Right atrium auricular region (tissue), 2 donors: ENCODE data around the gene SUCLG2. TPM values are rescaled to one million over a fixed set of nuclear protein-coding genes. Genes with fewer than 3 reads are reported as not detected.

Source experiments
- DNase-seq: peaks from one replicate; pipeline ENCODE4 v3.0.0-alpha.2; 2019; ENCODE audit warnings: low spot score
- H3K27ac ChIP-seq, 2 donors: fragments of 200-600 bp; sonication (generic); 1 replicate in 1 of 2; 2 replicates in 1 of 2; pipeline ENCODE4 v1.5.1; 2016 to 2019
- H3K27me3 ChIP-seq, 2 donors: fragments of 200-600 bp; sonication (generic); one replicate each; pipeline versions ENCODE4 v1.5.1 to v1.6.0; 2017 to 2019
- H3K36me3 ChIP-seq: fragments of 200-600 bp; sonication (generic); one replicate; pipeline ENCODE4 v1.5.1; 2016
- H3K4me1 ChIP-seq, 2 donors: fragments of 200-600 bp; sonication (generic); one replicate each; pipeline versions ENCODE4 v1.5.1 to v1.6.0; 2017 to 2019
- H3K4me3 ChIP-seq, 2 donors: fragments of 200-600 bp; sonication (generic); 1 replicate in 1 of 2; 2 replicates in 1 of 2; pipeline ENCODE4 v1.5.1; 2017 to 2019; ENCODE audit warnings: mild to moderate bottlenecking in 1 of 2, moderate library complexity in 1 of 2
- H3K9me3 ChIP-seq, 2 donors: fragments of 200-600 bp; sonication (generic); one replicate each; pipeline ENCODE4 v1.5.1; 2019
- total RNA-seq, 2 donors: library from RNA; depleted of rRNA; stranded (reverse); fragments of >200 nt; gene quantifications; one replicate each; pipeline ENCODE4 v1.1.0, GENCODE V29; 2016
- TF ChIP-seq, protein P1 (sequence below), 2 donors: fragments of 200-600 bp; sonication (generic); IDR thresholded peaks; one replicate each; pipeline ENCODE4 v1.5.1; 2019; ENCODE audit warnings: antibody characterized with exemption in 2 of 2

Gene SUCLG2
- total RNA-seq, 2 donors from 2014 or later: 39.0 to 81.5 TPM

GRCh38 chr3:67497746-67498145, 156.7 kb downstream of the SUCLG2 start:
- H3K4me1 ChIP-seq: no peaks in the 10 kb centered on the region

GRCh38 chr3:67495751-67496150, 158.7 kb downstream of the SUCLG2 start:
- no peak for DNase-seq
- Histone ChIP-seq H3K9me3 (no peaks in the 10 kb centered on the region), H3K36me3 (no peaks in the 10 kb centered on the region), H3K27me3 (no peaks in the 10 kb centered on the region), H3K4me3 (no peak overlapping the region), H3K27ac (no peak overlapping the region), H3K4me1 (no peaks in the 10 kb centered on the region)
- TF ChIP-seq, protein P1, sequence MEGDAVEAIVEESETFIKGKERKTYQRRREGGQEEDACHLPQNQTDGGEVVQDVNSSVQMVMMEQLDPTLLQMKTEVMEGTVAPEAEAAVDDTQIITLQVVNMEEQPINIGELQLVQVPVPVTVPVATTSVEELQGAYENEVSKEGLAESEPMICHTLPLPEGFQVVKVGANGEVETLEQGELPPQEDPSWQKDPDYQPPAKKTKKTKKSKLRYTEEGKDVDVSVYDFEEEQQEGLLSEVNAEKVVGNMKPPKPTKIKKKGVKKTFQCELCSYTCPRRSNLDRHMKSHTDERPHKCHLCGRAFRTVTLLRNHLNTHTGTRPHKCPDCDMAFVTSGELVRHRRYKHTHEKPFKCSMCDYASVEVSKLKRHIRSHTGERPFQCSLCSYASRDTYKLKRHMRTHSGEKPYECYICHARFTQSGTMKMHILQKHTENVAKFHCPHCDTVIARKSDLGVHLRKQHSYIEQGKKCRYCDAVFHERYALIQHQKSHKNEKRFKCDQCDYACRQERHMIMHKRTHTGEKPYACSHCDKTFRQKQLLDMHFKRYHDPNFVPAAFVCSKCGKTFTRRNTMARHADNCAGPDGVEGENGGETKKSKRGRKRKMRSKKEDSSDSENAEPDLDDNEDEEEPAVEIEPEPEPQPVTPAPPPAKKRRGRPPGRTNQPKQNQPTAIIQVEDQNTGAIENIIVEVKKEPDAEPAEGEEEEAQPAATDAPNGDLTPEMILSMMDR (IDR thresholded peaks at IDR 0.05): no peak

More at GRCh38 chr3:67497746-67498145, 156.7 kb downstream of the SUCLG2 start:
- Histone ChIP-seq H3K27me3 (no peaks in the 10 kb centered on the region), H3K4me3 (no peak overlapping the region), H3K36me3 (no peaks in the 10 kb centered on the region), H3K27ac (no peak overlapping the region), H3K9me3 (no peaks in the 10 kb centered on the region)
- no peak for DNase-seq
- TF ChIP-seq, protein P1 (IDR thresholded peaks at IDR 0.05): no peak

- TF ChIP-seq, protein P1 (IDR thresholded peaks at IDR 0.05): no peak
- no peaks in the 10 kb centered on the region for H3K9me3 ChIP-seq
These were observed 160.6 kb downstream of the SUCLG2 start for GRCh38 chr3:67493808-67494207.

GRCh38 chr3:67490658-67491057, 163.8 kb downstream of the SUCLG2 start:
- H3K27me3 ChIP-seq: no peaks in the 10 kb centered on the region
- TF ChIP-seq, protein P1 (IDR thresholded peaks at IDR 0.05): no peak
- no peak for DNase-seq

More at GRCh38 chr3:67493808-67494207, 160.6 kb downstream of the SUCLG2 start:
- no peak for DNase-seq
- no peaks in the 10 kb centered on the region for H3K36me3 ChIP-seq
- no peaks in the 10 kb centered on the region for H3K27me3 ChIP-seq
- no peak overlapping the region for H3K4me3 ChIP-seq
- H3K27ac ChIP-seq: no peak overlapping the region
- no peaks in the 10 kb centered on the region for H3K4me1 ChIP-seq

GRCh38 chr3:67489816-67490215, 164.6 kb downstream of the SUCLG2 start:
- Histone ChIP-seq H3K27me3 (no peaks in the 10 kb centered on the region), H3K4me1 (peaks cover 0 to 6% of the 10 kb centered on the region in 2 donors), H3K36me3 (no peaks in the 10 kb centered on the region), H3K9me3 (no peaks in the 10 kb centered on the region), H3K4me3 (no peak overlapping the region), H3K27ac (no peak overlapping the region)
- no peak for DNase-seq
- TF ChIP-seq, protein P1 (IDR thresholded peaks at IDR 0.05): no peak

More at GRCh38 chr3:67490658-67491057, 163.8 kb downstream of the SUCLG2 start:
- no peak overlapping the region for H3K27ac ChIP-seq
- no peaks in the 10 kb centered on the region for H3K36me3 ChIP-seq
- H3K4me3 ChIP-seq: no peak overlapping the region
- H3K4me1 ChIP-seq: peaks cover 0 to 6% of the 10 kb centered on the region in 2 donors
- H3K9me3 ChIP-seq: no peaks in the 10 kb centered on the region

GRCh38 chr3:67487564-67488114, 166.8 kb downstream of the SUCLG2 start:
- peaks cover 0 to 6% of the 10 kb centered on the region in 2 donors for H3K4me1 ChIP-seq
- H3K27me3 ChIP-seq: no peaks in the 10 kb centered on the region
- no peaks in the 10 kb centered on the region for H3K9me3 ChIP-seq
- no peak for DNase-seq
- TF ChIP-seq, protein P1 (IDR thresholded peaks at IDR 0.05): no peak
- H3K27ac ChIP-seq: no peak overlapping the region
- H3K4me3 ChIP-seq: no peak overlapping the region
- no peaks in the 10 kb centered on the region for H3K36me3 ChIP-seq
